H1 (cell line): Measurements from ENCODE around the gene TXLNB.
"Not testable (repeated sequence)": the region's sequence is repeated elsewhere in the genome, so short reads cannot be mapped to it uniquely, and the experiment has no call there.

Source experiments
- CEBPB ChIP-seq: IDR thresholded peaks from 2 replicates; pipeline ENCODE4 v1.6.1; 2012; ENCODE audit warnings: low read depth, low read length
- EZH2 ChIP-seq: fragments of 200-600 bp; sonication (generic); IDR thresholded peaks from 2 replicates; pipeline ENCODE4 v1.7.1; 2012; ENCODE audit warnings: low read depth, mild to moderate bottlenecking, moderate library complexity, low read length, inconsistent platforms; ENCODE audit not compliant: severe bottlenecking
- GTF2F1 ChIP-seq: IDR thresholded peaks from 2 replicates; pipeline ENCODE4 v1.6.1; 2012; ENCODE audit warnings: low read depth, low read length, improper control_type of control experiment, borderline replicate concordance
- HDAC6 ChIP-seq: IDR thresholded peaks from one replicate; pipeline ENCODE4 v1.7.1; 2012; ENCODE audit warnings: low read depth, mild to moderate bottlenecking, inconsistent platforms, low read length, moderate library complexity
- POLR2AphosphoS5 ChIP-seq: IDR thresholded peaks from 2 replicates; pipeline ENCODE4 v1.6.1; 2011; ENCODE audit warnings: low read depth, low read length
- TF ChIP-seq, protein P1 (sequence below), 3 experiments: IDR thresholded peaks; 1 replicate in 2 of 3; 2 replicates in 1 of 3; pipeline versions ENCODE4 v1.5.1 to v1.6.1; 2011; ENCODE audit warnings: low read length in 3 of 3, mild to moderate bottlenecking in 3 of 3, inconsistent platforms in 2 of 3, low read depth in 1 of 3, moderate library complexity in 1 of 3; ENCODE audit not compliant: insufficient read depth in 1 of 3; ENCODE audit errors: control extremely low read depth in 1 of 3

DNA sequence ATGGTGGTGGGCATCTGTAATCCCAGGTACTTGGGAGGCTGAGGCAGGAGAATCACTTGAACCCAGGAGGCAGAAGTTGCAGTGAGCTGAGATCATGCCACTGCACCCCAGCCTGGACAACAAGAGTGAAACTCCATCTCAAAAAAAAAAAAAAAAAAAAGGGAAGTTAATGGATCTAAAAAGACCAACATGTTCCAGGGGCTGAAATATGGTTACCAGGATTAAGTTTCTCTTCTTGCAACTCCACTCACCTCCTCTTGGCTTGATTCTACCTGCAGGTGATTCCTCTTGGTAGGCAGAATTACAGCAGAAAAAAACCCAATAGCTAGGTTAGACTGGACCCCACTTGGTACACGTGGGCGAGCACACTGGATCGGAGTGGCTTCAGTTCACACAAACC lies 63.4 kb downstream of the TXLNB start:
- not testable (repeated sequence) for TF ChIP-seq EZH2, POLR2AphosphoS5, HDAC6, GTF2F1, CEBPB
- TF ChIP-seq, protein P1, sequence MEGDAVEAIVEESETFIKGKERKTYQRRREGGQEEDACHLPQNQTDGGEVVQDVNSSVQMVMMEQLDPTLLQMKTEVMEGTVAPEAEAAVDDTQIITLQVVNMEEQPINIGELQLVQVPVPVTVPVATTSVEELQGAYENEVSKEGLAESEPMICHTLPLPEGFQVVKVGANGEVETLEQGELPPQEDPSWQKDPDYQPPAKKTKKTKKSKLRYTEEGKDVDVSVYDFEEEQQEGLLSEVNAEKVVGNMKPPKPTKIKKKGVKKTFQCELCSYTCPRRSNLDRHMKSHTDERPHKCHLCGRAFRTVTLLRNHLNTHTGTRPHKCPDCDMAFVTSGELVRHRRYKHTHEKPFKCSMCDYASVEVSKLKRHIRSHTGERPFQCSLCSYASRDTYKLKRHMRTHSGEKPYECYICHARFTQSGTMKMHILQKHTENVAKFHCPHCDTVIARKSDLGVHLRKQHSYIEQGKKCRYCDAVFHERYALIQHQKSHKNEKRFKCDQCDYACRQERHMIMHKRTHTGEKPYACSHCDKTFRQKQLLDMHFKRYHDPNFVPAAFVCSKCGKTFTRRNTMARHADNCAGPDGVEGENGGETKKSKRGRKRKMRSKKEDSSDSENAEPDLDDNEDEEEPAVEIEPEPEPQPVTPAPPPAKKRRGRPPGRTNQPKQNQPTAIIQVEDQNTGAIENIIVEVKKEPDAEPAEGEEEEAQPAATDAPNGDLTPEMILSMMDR (IDR thresholded peaks at IDR 0.05; ENCODE audit: control extremely low read depth in 1 of 3, insufficient read depth in 1 of 3, low read depth in 1 of 3, low read length in 3 of 3): not testable (repeated sequence)
